ENCODE results near the gene FRMPD4. TPM values are rescaled to one million over a fixed set of nuclear protein-coding genes. Genes with fewer than 3 reads are reported as not detected.

Gene FRMPD4
- total and polyA plus RNA-seq, 2 experiments from 2014 or later: 0.19 to 0.80 TPM

- DNase-seq (ENCODE audit: low spot score): no peak
- no peaks in the 10 kb centered on the region for H3K4me1 ChIP-seq (ENCODE audit: insufficient read depth)
- H3K9me3 Mint-ChIP-seq: no peaks in the 10 kb centered on the region
- H3K4me3 ChIP-seq: no peak overlapping the region
- no peak overlapping the region for H2AFZ ChIP-seq
- H3K27ac Mint-ChIP-seq: no peak overlapping the region
- H3K79me2 ChIP-seq (replicated peaks; ENCODE audit: insufficient read depth): no peaks in the 10 kb centered on the region
- H3K4me2 ChIP-seq: no peak overlapping the region
- no peaks in the 10 kb centered on the region for H3F3A ChIP-seq (replicated peaks; ENCODE audit: low read depth)
- no peaks in the 10 kb centered on the region for H3K4me1 Mint-ChIP-seq
- H3K27me3 Mint-ChIP-seq (ENCODE audit: insufficient read depth, low read depth, poor library complexity): no peaks in the 10 kb centered on the region
- TF ChIP-seq STAT1 (IDR thresholded peaks at IDR 0.05; ENCODE audit: unreplicated experiment): no peak
- TF ChIP-seq CREB1 (CRISPR knock-in tag; IDR thresholded peaks at IDR 0.05; ENCODE audit: low read depth): no peak
- no peak for TF ChIP-seq NANOG (IDR thresholded peaks at IDR 0.05; ENCODE audit: borderline replicate concordance)
- no peak for TF ChIP-seq POLR2AphosphoS5 (IDR thresholded peaks at IDR 0.05; ENCODE audit: low read depth)
- TF ChIP-seq ZNF114 (CRISPR knock-in tag; IDR thresholded peaks at IDR 0.05): no peak
- TF ChIP-seq JUNB (IDR thresholded peaks at IDR 0.05; ENCODE audit: unreplicated experiment): no peak
- no peak for TF ChIP-seq REST (IDR thresholded peaks at IDR 0.05; ENCODE audit: unreplicated experiment)
- TF ChIP-seq EZH2 (IDR thresholded peaks at IDR 0.05; ENCODE audit: low read depth, unreplicated experiment): no peak
- no peak for TF ChIP-seq ZNF331 (CRISPR knock-in tag; IDR thresholded peaks at IDR 0.05; ENCODE audit: low read depth)
- no peaks in the 10 kb centered on the region for H4K20me1 ChIP-seq (replicated peaks; ENCODE audit: insufficient read depth)
- no peaks in the 10 kb centered on the region for H3K36me3 Mint-ChIP-seq (ENCODE audit: low read depth)
- no peaks in the 10 kb centered on the region for H3K9me2 ChIP-seq (ENCODE audit: insufficient read depth)
- no peak for ATAC-seq
- peaks cover 4% of the 10 kb centered on the region; the same call in 1 of the 2 replicates for H3K27me3 ChIP-seq (ENCODE audit: insufficient read depth)
- no peaks in the 10 kb centered on the region for H3K36me3 ChIP-seq (ENCODE audit: insufficient read depth)
- H3K27ac ChIP-seq (ENCODE audit: low read depth): no peak overlapping the region
- no peak overlapping the region for H3K4me3 Mint-ChIP-seq
These were observed 7.1 kb downstream of the FRMPD4 start for GRCh38 chrX:12145402-12145801.

GRCh38 chrX:12149670-12150407 is 11.6 kb downstream of the FRMPD4 start:
- H3K4me1 Mint-ChIP-seq: no peaks in the 10 kb centered on the region
- Histone ChIP-seq H3F3A (replicated peaks; ENCODE audit: low read depth) (no peaks in the 10 kb centered on the region), H3K4me1 (ENCODE audit: insufficient read depth) (no peaks in the 10 kb centered on the region), H3K27ac (ENCODE audit: low read depth) (no peak overlapping the region), H4K20me1 (replicated peaks; ENCODE audit: insufficient read depth) (no peaks in the 10 kb centered on the region), H3K27me3 (ENCODE audit: insufficient read depth) (no peaks in the 10 kb centered on the region), H3K9me2 (ENCODE audit: insufficient read depth) (no peaks in the 10 kb centered on the region), H3K36me3 (ENCODE audit: insufficient read depth) (no peaks in the 10 kb centered on the region), H3K4me3 (no peak overlapping the region), H2AFZ (no peak overlapping the region), H3K79me2 (replicated peaks; ENCODE audit: insufficient read depth) (no peaks in the 10 kb centered on the region), H3K4me2 (no peak overlapping the region)
- no peak for ATAC-seq
- H3K27me3 Mint-ChIP-seq (ENCODE audit: insufficient read depth, low read depth, poor library complexity): no peaks in the 10 kb centered on the region
- DNase-seq (ENCODE audit: low spot score): no peak
- H3K4me3 Mint-ChIP-seq: no peak overlapping the region
- H3K36me3 Mint-ChIP-seq (ENCODE audit: low read depth): no peaks in the 10 kb centered on the region
- no peaks in the 10 kb centered on the region for H3K9me3 Mint-ChIP-seq
- H3K27ac Mint-ChIP-seq: no peak overlapping the region
- TF ChIP-seq STAT1 (IDR thresholded peaks at IDR 0.05; ENCODE audit: unreplicated experiment): no peak
- TF ChIP-seq ZNF114 (CRISPR knock-in tag; IDR thresholded peaks at IDR 0.05): no peak
- no peak for TF ChIP-seq REST (IDR thresholded peaks at IDR 0.05; ENCODE audit: unreplicated experiment)
- TF ChIP-seq ETS1 (IDR thresholded peaks at IDR 0.05): no peak
- no peak for TF ChIP-seq EZH2phosphoT487 (IDR thresholded peaks at IDR 0.05; ENCODE audit: unreplicated experiment)
- no peak for TF ChIP-seq EZH2 (IDR thresholded peaks at IDR 0.05; ENCODE audit: low read depth, unreplicated experiment)
- no peak for TF ChIP-seq POLR2AphosphoS5 (IDR thresholded peaks at IDR 0.05; ENCODE audit: low read depth)

Data from GM23338 (cell line).